Measurements from ENCODE around the gene EBI3.
"Not testable (repeated sequence)": the region's sequence is repeated elsewhere in the genome, so short reads cannot be mapped to it uniquely, and the experiment has no call there.

Gene EBI3

DNA sequence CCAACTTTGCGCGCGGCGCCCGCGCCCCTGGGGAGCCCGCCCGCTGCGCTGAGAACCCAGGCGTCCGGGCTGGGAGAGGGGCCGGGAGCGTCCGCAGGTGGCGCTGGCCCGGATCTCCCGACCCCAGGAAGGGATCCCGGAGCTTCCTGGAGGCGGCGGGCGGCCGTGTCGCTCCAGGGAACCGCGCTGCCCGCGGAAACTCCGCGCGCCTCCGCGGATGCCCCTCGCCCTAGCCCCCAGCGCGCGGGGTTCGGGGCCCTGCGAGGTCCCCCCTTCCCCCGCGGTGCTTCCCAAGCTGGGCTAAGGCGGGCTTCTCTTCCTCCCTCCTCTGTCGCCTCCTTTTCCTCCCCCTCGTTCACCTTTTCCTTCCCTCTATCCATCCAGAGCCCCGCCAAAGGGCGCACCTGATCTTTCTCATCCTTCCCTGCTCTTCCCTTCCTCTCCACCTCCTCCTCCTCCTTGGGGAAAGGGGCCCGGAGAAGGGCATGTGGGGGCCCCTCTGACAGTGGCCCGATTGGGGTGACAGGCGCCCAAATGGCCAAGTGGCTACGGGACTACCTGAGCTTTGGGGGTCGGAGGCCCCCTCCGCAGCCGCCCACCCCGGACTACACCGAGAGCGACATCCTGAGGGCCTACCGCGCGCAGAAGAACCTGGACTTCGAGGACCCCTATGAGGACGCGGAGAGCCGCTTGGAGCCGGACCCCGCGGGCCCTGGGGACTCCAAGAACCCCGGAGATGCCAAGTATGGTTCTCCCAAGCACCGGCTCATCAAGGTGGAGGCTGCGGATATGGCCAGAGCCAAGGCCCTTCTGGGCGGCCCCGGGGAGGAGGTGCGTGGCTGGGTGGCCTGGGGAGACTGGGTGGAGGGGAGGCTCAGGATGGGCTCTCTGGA lies 50.5 kb downstream of the EBI3 start:
- peak in 1 of 2 experiments; percentile 30 for DNase-seq

- DNase-seq: no peak
Observed at GRCh38 chr19:4284176-4284958, 55.0 kb downstream of the EBI3 start.

DNA sequence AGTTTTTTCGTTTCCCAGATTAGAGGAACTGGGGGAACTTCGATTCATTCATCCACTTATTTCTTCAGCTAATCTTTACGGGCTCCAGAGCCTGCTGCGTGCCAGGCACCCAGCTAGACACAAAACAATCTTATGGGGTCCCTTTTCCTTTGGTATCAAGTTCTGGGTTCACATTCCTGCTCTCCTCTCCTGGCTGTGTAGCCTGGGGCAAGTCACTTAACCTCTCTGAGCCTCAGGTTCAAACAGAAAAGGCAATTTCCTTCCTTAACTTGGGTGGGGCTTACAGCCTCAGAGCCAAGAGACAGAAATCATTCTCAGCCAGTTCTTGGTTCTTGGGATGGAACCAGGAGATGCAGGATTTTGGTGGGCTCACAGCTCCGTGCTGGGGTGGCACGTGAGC lies 55.7 kb downstream of the EBI3 start:
- no peak for DNase-seq

GRCh38 chr19:4286141-4286540 lies 56.8 kb downstream of the EBI3 start:
- DNase-seq: not testable (repeated sequence)

Measured in Kasumi-1 (cell line).